ENCODE data around the gene KIAA0825. TPM values are rescaled to one million over a fixed set of nuclear protein-coding genes. Genes with fewer than 3 reads are reported as not detected.

Gene KIAA0825
- total RNA-seq, 4 donors from 2014 or later: 12.5 to 32.6 (median 15.9) TPM

DNA sequence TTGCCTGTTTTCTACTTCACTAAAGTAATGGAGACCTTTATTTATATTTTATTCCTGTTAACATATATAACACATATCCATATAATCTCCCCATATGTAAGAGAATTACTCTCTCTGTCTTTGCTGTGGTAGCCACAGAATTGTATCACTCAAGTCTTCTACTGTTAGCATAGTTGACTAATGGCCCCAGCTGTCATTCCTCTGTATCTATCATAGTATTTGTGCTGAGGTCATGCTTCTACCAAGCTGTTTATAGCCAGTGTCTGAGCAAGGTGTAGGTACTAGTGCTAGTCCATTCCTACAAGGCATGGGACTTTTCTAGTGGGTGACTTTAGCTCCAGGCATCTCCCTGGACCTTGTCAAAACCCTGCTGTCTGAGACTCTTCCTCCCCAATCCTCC is 244.1 kb downstream of the KIAA0825 start:
- H3K27me3 ChIP-seq: no peaks in the 10 kb centered on the region
- no peaks in the 10 kb centered on the region for H3K9me3 ChIP-seq
- intact Hi-C loops (cut with DNase I): no loop called here
- no peak overlapping the region for H3K4me3 ChIP-seq (replicated peaks in 1 of 3)
- no peak for DNase-seq
- no peak overlapping the region for H3K27ac ChIP-seq
- TF ChIP-seq, protein P1, sequence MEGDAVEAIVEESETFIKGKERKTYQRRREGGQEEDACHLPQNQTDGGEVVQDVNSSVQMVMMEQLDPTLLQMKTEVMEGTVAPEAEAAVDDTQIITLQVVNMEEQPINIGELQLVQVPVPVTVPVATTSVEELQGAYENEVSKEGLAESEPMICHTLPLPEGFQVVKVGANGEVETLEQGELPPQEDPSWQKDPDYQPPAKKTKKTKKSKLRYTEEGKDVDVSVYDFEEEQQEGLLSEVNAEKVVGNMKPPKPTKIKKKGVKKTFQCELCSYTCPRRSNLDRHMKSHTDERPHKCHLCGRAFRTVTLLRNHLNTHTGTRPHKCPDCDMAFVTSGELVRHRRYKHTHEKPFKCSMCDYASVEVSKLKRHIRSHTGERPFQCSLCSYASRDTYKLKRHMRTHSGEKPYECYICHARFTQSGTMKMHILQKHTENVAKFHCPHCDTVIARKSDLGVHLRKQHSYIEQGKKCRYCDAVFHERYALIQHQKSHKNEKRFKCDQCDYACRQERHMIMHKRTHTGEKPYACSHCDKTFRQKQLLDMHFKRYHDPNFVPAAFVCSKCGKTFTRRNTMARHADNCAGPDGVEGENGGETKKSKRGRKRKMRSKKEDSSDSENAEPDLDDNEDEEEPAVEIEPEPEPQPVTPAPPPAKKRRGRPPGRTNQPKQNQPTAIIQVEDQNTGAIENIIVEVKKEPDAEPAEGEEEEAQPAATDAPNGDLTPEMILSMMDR (IDR thresholded peaks at IDR 0.05): no peak
- TF ChIP-seq POLR2A (IDR thresholded peaks at IDR 0.05): no peak
- H3K4me1 ChIP-seq: no peaks in the 10 kb centered on the region
- H3K36me3 ChIP-seq: no peaks in the 10 kb centered on the region

DNA sequence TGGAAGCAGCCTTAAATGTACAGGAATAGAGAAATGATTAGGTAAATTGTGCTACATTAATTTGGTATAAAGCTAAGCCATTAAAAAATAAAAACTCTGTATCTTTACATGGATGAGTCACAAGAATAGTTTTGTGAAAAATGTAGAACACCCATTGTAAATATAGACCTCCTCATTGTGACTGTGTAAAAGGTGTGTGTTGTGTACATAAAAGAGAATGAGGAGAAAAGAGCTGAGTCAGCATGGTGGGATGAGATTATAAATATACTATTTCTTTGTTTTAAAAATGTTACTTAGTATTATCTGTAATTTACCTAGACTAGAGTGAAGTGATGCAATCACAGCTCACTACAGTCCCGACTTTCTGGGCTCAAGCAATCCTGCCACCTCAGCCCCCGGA is 250.5 kb downstream of the KIAA0825 start:
- Histone ChIP-seq H3K27ac (no peak overlapping the region), H3K9me3 (no peaks in the 10 kb centered on the region), H3K36me3 (no peaks in the 10 kb centered on the region), H3K27me3 (no peaks in the 10 kb centered on the region), H3K4me1 (no peaks in the 10 kb centered on the region), H3K4me3 (replicated peaks in 1 of 3) (no peak overlapping the region)
- TF ChIP-seq, protein P1 (IDR thresholded peaks at IDR 0.05): no peak
- no peak for TF ChIP-seq POLR2A (IDR thresholded peaks at IDR 0.05)
- 95 to 97% methylated on average over 2 of the region's 2 CpGs for WGBS, 2 donors
- intact Hi-C loops (cut with DNase I): no loop called here
- DNase-seq: no peak

DNA sequence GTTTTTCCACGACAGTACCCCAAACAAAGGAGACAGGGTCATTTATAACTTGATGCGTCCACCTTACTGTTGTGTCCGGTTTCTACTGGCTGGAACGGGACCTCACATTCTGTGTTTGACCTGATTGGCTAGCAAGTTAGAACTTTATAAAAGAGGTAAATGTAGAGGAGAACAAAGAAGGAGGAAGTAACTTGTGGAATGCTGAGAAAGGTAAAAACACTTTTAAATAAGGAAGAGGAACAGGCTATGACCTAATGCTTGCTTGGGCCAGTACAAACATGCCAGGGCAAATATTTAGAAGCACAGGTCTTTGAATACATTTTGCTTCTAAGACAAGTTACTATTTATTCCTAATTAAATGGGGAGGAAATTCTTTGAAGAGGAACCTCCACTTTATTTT is 251.6 kb downstream of the KIAA0825 start:
- intact Hi-C loops (cut with DNase I): no loop called here
- Histone ChIP-seq H3K9me3 (no peaks in the 10 kb centered on the region), H3K4me3 (replicated peaks in 1 of 3) (no peak overlapping the region), H3K36me3 (no peaks in the 10 kb centered on the region), H3K27ac (no peak overlapping the region), H3K4me1 (no peaks in the 10 kb centered on the region), H3K27me3 (no peaks in the 10 kb centered on the region)
- TF ChIP-seq, protein P1 (IDR thresholded peaks at IDR 0.05): no peak
- no peak for TF ChIP-seq POLR2A (IDR thresholded peaks at IDR 0.05)
- DNase-seq: no peak
- WGBS, 2 donors: 90 to 92% methylated on average over 4 of the region's 4 CpGs

DNA sequence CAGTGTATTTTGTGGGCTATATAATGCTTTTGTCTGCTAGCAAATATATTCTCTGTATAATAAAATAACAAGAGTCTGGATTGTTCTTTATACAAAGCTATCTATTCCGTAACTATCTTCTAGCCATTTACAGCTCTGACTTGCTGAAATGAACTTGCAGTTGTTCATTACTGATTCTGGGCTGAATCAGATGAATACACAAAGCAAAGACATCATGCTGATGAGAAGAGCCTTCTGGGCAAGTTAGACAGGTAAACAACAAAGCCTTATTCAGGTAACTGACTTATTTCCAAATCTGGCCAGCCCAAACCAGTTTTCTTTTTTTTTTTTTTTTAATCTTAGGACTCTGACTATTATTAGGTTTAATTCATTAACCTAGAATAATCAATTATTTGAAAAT is 255.5 kb downstream of the KIAA0825 start:
- no peak for DNase-seq
- H3K27ac ChIP-seq: no peak overlapping the region
- no peaks in the 10 kb centered on the region for H3K27me3 ChIP-seq
- intact Hi-C loops (cut with DNase I): no loop called here
- H3K36me3 ChIP-seq: no peaks in the 10 kb centered on the region
- H3K9me3 ChIP-seq: no peaks in the 10 kb centered on the region
- 93 to 94% methylated on average over 1 of the region's 1 CpG for WGBS, 2 donors
- no peaks in the 10 kb centered on the region for H3K4me1 ChIP-seq
- no peak for TF ChIP-seq POLR2A (IDR thresholded peaks at IDR 0.05)
- TF ChIP-seq, protein P1 (IDR thresholded peaks at IDR 0.05): no peak
- H3K4me3 ChIP-seq (replicated peaks in 1 of 3): no peak overlapping the region

DNA sequence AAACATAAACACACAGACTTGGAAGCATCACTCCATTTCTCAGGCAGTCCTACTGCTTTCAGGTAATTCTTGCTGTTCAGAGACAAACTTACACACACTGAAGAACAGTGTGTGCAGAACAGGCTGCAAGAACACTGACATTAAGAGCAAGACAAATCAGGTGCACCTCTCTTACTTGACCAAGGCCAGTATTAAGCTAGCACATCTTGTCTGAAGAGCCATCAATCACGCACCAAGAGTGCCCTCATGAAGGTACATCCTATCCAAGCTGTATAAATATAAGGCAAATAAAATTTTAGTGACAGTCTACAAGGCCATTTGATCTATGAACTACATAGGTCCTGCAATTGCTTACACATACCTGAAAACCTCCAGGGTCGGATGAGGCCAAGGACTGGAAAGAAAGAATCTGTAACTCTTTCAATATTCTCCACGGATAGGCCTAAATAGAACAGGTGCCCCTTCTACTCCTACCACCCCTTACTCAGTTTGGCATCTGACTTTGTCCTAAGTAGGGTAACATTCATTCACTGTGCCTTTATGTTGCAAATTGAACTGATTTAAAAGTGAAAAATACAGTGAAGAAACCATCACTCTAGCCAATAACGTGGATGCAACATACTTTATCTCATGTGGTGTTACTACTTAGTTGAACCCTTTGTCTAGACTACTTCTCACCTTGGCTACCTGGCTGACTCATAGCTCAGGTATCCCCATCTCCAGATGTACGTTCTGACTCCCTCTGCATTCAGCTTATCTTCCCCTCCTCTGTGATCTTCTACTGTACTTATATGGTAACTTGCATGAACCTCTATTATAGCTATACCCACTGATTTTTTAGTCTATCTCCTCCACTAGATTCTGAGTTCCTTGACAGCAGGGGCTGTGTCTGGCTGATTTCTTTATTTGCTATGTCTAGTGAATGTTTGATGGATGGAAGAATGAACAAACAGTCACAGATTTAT is 256.3 kb downstream of the KIAA0825 start:
- intact Hi-C loops (cut with DNase I): no loop called here
- WGBS, 2 donors: 74 to 77% methylated on average over 5 of the region's 5 CpGs
- Histone ChIP-seq H3K4me3 (replicated peaks in 1 of 3) (no peak overlapping the region), H3K27ac (no peak overlapping the region), H3K4me1 (no peaks in the 10 kb centered on the region), H3K9me3 (no peaks in the 10 kb centered on the region), H3K27me3 (no peaks in the 10 kb centered on the region), H3K36me3 (no peaks in the 10 kb centered on the region)
- no peak for DNase-seq
- TF ChIP-seq, protein P1 (IDR thresholded peaks at IDR 0.05): no peak
- no peak for TF ChIP-seq POLR2A (IDR thresholded peaks at IDR 0.05)
